GM18870 (cell line): ENCODE results near the gene NTRK1.

Experiments
- ATAC-seq: cut with Tn5 transposase; IDR thresholded peaks from one replicate; pipeline ENCODE4 v1.9.1; 2021; ENCODE audit warnings: moderate library complexity; ENCODE audit not compliant: unreplicated experiment

NTRK1 gene

GRCh38 chr1:156896490-156897033 is 35.9 kb downstream of the NTRK1 start:
- ATAC-seq: no peak

DNA sequence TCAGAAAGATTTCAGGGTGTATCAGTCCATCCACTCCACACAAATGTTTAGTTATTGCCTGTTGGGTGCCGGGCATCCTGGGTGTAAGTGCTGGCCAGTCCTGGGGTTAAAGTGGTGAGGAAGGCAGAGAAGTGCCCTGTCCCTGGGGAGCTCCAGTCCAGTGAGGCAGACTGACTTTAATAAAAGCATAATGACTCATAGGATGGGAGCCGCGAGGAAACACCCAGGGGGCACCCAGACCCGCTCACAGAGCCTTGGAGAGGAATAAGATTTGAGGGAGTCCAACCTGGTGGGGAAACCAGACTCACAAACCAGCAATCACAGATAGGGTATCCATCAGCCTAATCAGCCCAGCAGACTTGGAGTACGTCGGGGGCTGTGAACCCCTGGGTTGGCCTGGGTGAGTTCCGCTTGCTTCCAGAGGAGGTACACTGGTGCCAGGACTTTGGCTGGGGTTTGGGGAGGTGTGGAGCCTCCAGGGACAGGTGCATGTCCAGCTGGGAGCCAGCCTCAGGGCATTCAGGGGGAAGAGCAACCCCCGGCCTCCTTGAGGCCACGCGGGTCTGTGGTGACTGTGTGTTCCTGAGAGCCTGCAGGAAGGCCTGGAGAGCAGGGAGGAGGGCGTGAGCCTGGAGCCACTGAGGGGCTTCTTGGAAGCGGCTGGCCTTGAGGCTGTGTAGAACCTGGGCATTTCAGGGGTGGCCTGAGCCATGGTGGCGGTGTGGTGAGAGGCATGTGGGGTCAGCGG is 36.6 kb downstream of the NTRK1 start:
- no peak for ATAC-seq

DNA sequence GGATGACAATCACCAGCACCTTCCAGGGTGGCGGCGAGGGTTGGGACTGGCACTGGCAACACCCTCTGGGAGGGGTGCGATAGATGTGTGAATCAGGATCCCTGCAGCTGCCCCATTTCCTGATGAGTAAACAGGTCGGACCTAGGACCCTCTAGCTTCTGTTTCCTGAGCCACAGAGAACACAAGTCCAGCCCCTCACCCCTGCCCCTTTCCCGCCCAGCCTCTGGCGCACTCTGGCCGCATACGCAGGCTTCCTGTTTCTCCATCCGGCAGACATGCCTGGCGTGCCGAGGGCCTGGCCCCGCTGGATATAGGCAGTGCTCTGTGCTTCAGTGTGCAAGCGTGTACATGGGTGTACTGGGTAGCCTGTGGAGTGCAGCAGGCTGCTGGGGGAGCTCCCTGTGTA is 37.5 kb downstream of the NTRK1 start:
- ATAC-seq: no peak

GRCh38 chr1:156898971-156899664 is 38.5 kb downstream of the NTRK1 start:
- ATAC-seq: no peak

DNA sequence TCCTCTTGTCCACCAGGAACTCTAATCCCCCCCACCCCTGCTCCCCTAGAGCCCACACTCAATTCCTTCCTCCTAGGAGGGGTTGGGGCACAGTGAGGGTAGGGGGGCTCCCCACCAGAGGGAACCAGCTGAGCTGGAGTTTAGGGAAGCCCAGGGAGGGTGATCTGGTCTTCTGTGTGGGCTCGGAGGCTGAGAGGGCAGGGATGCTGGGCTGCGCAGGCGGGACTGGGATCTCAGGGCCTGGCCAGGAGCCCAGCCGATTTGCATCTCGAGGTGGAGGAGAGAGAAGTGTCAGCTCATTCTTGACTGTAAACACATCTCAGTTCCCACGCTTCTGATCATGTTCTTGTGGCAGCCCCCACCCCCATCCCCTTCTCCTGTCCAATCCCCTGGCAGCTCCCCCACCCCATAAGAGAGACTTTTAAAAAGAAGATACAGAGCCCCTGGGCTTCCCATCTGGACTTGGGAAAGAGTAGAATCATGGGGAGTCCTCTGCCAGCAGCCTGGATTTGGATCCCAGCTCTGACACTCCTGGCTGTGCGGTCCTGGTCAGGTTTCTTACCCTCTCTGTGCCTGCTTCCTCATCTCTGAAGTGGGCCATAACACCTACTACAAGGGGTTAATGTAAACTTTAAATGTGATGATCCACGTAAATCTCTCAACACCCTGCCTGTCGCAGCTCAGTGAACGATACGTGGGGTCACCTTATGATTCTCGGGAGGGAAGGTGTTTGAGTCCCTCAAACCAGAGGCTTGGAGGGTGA is 39.5 kb downstream of the NTRK1 start:
- no peak for ATAC-seq

- no peak for ATAC-seq
These were observed 40.4 kb downstream of the NTRK1 start for GRCh38 chr1:156900896-156901589.

DNA sequence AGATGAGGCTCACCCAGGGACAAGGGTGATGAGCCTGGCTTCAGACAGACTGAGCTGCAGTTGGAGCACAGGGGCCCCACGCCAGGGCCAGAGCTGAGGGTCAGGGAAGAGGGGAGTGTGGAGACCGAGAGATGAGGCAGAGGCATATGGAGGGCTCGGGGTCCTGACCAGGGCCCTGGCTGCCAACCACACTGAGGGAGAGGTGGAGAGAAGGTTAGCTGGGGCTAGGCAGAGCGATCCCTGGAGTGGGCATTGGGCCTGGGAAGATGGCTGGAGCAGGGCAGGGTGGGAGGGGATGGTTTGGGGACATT is 40.9 kb downstream of the NTRK1 start:
- no peak for ATAC-seq

- no peak for ATAC-seq
These were observed 41.6 kb downstream of the NTRK1 start for GRCh38 chr1:156901966-156902915.

DNA sequence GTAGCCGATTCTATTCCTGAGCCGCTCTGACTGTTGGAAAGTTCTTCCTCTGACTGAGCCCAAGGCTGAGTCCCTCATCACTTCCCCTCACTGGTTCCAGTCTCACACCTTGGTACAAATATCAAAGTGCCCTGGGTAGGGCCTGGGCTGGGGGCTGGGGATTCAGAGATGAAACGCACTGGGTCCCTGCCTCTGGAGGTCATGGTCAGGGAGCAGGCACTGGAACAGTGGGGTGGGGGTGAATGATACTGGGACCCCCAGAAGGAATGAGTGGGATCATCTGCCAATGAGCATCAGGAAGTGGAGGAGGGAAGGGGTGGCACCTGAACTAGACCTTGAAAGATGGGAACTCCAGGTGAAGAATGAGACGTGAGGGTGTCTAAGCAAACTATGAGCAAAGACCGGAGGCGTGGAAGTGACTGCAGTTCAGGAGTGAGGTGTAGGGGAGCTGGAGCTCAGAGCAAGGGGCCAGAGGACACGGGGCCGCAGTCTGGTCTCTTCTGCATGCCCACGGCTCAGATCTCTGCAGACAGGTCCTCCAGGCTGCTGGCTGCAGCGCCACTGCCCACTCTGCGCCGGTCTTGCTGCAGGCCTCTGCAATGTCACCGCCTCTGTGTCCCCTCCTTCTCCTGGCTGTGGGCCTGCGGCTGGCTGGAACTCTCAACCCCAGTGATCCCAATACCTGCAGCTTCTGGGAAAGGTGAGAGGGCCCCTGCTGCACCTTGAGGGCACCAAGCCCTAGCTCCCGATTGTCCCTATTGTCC is 42.8 kb downstream of the NTRK1 start:
- ATAC-seq: no peak

GRCh38 chr1:156904187-156904959 is 43.7 kb downstream of the NTRK1 start:
- no peak for ATAC-seq

GRCh38 chr1:156905176-156905575 is 44.5 kb downstream of the NTRK1 start:
- no peak for ATAC-seq

GRCh38 chr1:156905651-156906050 is 45.0 kb downstream of the NTRK1 start:
- ATAC-seq: no peak

- ATAC-seq: no peak
These were observed 45.7 kb downstream of the NTRK1 start for GRCh38 chr1:156906206-156906906.

DNA sequence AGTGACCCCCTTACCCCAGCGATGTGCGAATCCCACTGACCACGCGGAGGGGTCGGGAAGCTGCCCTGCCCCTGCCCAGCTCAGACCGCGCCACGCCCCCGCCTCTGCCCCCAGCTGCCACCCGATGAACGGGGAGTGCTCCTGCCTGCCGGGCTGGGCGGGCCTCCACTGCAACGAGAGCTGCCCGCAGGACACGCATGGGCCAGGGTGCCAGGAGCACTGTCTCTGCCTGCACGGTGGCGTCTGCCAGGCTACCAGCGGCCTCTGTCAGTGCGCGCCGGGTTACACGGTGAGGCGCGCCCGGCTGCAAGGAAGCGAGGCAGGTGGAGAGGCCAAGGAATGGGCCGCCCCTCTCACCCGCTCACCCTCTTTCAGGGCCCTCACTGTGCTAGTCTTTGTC is 47.9 kb downstream of the NTRK1 start:
- no peak for ATAC-seq

- no peak for ATAC-seq
These were observed 48.3 kb downstream of the NTRK1 start for GRCh38 chr1:156908955-156909354.

DNA sequence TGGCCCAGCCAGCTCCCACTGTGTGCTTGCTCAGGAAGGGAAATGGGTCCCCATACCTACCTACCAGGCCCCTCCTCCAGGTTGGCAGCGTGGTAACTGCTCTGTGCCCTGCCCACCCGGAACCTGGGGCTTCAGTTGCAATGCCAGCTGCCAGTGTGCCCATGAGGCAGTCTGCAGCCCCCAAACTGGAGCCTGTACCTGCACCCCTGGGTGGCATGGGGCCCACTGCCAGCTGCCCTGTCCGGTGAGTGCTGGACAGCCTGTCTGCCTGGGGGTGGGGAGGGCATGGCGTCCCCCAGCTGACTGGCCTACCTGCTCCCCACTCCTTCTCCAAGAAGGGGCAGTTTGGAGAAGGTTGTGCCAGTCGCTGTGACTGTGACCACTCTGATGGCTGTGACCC is 49.0 kb downstream of the NTRK1 start:
- no peak for ATAC-seq

DNA sequence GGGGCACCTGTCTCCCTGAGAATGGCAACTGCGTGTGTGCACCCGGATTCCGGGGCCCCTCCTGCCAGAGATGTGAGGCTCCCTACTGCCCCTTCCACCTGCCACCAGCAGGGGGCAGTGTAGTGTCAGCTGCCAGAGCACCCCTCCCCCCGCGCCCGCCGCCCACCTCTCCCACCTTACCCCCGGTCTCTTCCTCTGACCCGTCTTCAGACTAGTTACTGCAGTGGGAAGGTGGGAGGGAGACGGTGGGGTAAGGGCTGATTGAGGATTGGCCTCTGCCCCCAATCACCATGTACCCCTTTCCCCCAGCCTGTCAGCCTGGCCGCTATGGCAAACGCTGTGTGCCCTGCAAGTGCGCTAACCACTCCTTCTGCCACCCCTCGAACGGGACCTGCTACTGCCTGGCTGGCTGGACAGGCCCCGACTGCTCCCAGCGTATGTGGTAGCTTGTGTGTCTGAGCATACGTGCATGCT is 49.7 kb downstream of the NTRK1 start:
- ATAC-seq: no peak
